HEK293T (cell line): ENCODE results near the gene TACC2.

Experiments used
- BHLHE40 ChIP-seq: fragments of 450-650 bp; IDR thresholded peaks from 2 replicates; pipeline ENCODE4 v1.6.1; 2016; ENCODE audit warnings: mild to moderate bottlenecking, moderate library complexity, borderline replicate concordance
- ELF4 ChIP-seq: fragments of 450-650 bp; IDR thresholded peaks from 2 replicates; pipeline ENCODE4 v1.6.1; 2017; ENCODE audit warnings: antibody characterized with exemption
- FOXA1 ChIP-seq: fragments of 450-650 bp; IDR thresholded peaks from 2 replicates; pipeline ENCODE4 v1.6.1; 2016; ENCODE audit warnings: mild to moderate bottlenecking
- FOXK2 ChIP-seq: fragments of 450-650 bp; IDR thresholded peaks from 2 replicates; pipeline ENCODE4 v1.6.1; 2016; ENCODE audit warnings: mild to moderate bottlenecking
- FOXM1 ChIP-seq: fragments of 450-650 bp; IDR thresholded peaks from 2 replicates; pipeline ENCODE4 v1.6.1; 2017; ENCODE audit warnings: mild to moderate bottlenecking, borderline replicate concordance
- L3MBTL2 ChIP-seq: fragments of 450-650 bp; conservative IDR thresholded peaks from 2 replicates; pipeline ENCODE4 v1.6.1; 2016; ENCODE audit warnings: mild to moderate bottlenecking
- LEF1 ChIP-seq: fragments of 450-650 bp; IDR thresholded peaks from 2 replicates; pipeline ENCODE4 v1.6.1; 2017; ENCODE audit warnings: mild to moderate bottlenecking, borderline replicate concordance
- NFRKB ChIP-seq: fragments of 450-650 bp; IDR thresholded peaks from 2 replicates; pipeline ENCODE4 v1.6.1; 2016; ENCODE audit warnings: mild to moderate bottlenecking, moderate library complexity
- PKNOX1 ChIP-seq: fragments of 450-650 bp; IDR thresholded peaks from 2 replicates; pipeline ENCODE4 v1.6.1; 2016
- SP1 ChIP-seq: fragments of 450-650 bp; IDR thresholded peaks from 2 replicates; pipeline ENCODE4 v1.6.1; 2017
- SUZ12 ChIP-seq: fragments of 450-650 bp; IDR thresholded peaks from 2 replicates; pipeline ENCODE4 v1.6.1; 2016; ENCODE audit warnings: mild to moderate bottlenecking
- TARDBP ChIP-seq: fragments of 450-650 bp; IDR thresholded peaks from 2 replicates; pipeline ENCODE4 v1.6.1; 2016

GRCh38 chr10:121947343-121948330 is 41.3 kb upstream of the TACC2 start:
- TF ChIP-seq FOXK2: no peak
- TF ChIP-seq FOXM1: no peak
- TF ChIP-seq NFRKB: no peak
- TF ChIP-seq ELF4: no peak
- TF ChIP-seq BHLHE40: no peak
- TF ChIP-seq PKNOX1: no peak
- TF ChIP-seq SUZ12: no peak
- TF ChIP-seq SP1: no peak
- no peak for TF ChIP-seq LEF1
- no peak for TF ChIP-seq FOXA1
- TF ChIP-seq TARDBP: no peak
- no peak for TF ChIP-seq L3MBTL2
